GM23338 (cell line): ENCODE data around the gene KDM7A. TPM values are rescaled to one million over a fixed set of nuclear protein-coding genes. Genes with fewer than 3 reads are reported as not detected.

Experiments used
- ATAC-seq: fragments of 200-7000 bp; cut with Tn5 transposase; 3 replicates; pipeline ENCODE4 v1.9.1; 2020
- DNase-seq: peaks from one replicate; pipeline ENCODE4 v3.0.0-alpha.2; 2015; ENCODE audit warnings: low spot score
- H2AFZ ChIP-seq: fragments of 200-600 bp; sonication (generic); 2 replicates; pipeline ENCODE4 v1.8.0; 2016; ENCODE audit warnings: antibody characterized with exemption, mild to moderate bottlenecking, moderate library complexity
- H3F3A ChIP-seq: fragments of 200-600 bp; sonication (generic); replicated peaks from 2 replicates; pipeline ENCODE4 v1.8.0; 2017; ENCODE audit warnings: antibody characterized with exemption, mixed run types, low read depth
- H3K27ac ChIP-seq: fragments of 200-600 bp; sonication (generic); 2 replicates; pipeline ENCODE4 v1.6.1; 2016; ENCODE audit warnings: low read depth
- H3K27me3 ChIP-seq: fragments of 200-600 bp; sonication (generic); 2 replicates; pipeline ENCODE4 v1.8.0; 2016; ENCODE audit warnings: mild to moderate bottlenecking, mixed run types, moderate library complexity; ENCODE audit not compliant: insufficient read depth
- H3K36me3 ChIP-seq: fragments of 200-600 bp; sonication (generic); 2 replicates; pipeline ENCODE4 v1.8.0; 2016; ENCODE audit warnings: mild to moderate bottlenecking; ENCODE audit not compliant: insufficient read depth
- H3K4me1 ChIP-seq: fragments of 200-600 bp; sonication (generic); 2 replicates; pipeline ENCODE4 v1.8.0; 2016; ENCODE audit warnings: mild to moderate bottlenecking, moderate library complexity; ENCODE audit not compliant: insufficient read depth
- H3K4me2 ChIP-seq: fragments of 200-600 bp; sonication (generic); 2 replicates; pipeline ENCODE4 v1.7.1; 2017; ENCODE audit warnings: mixed run types
- H3K4me3 ChIP-seq: fragments of 200-600 bp; sonication (generic); 2 replicates; pipeline ENCODE4 v1.6.1; 2016; ENCODE audit warnings: mixed run types
- H3K79me2 ChIP-seq: fragments of 200-600 bp; sonication (generic); replicated peaks from 2 replicates; pipeline ENCODE4 v1.8.0; 2017; ENCODE audit warnings: mild to moderate bottlenecking; ENCODE audit not compliant: insufficient read depth
- H3K9me2 ChIP-seq: fragments of 200-600 bp; sonication (generic); 2 replicates; pipeline ENCODE4 v1.8.0; 2017; ENCODE audit not compliant: insufficient read depth
- H4K20me1 ChIP-seq: fragments of 200-600 bp; sonication (generic); replicated peaks from 2 replicates; pipeline ENCODE4 v1.8.0; 2017; ENCODE audit warnings: mild to moderate bottlenecking; ENCODE audit not compliant: insufficient read depth
- H3K27ac Mint-ChIP-seq: 2 replicates; pipeline ENCODE4 v1.8.0; 2020; ENCODE audit warnings: inconsistent platforms, mild to moderate bottlenecking, moderate library complexity, mixed read lengths
- H3K27me3 Mint-ChIP-seq: 3 replicates; pipeline ENCODE4 v1.8.0; 2022; ENCODE audit warnings: low read depth, mild to moderate bottlenecking, moderate library complexity, mixed read lengths, inconsistent platforms; ENCODE audit not compliant: insufficient read depth, poor library complexity
- H3K36me3 Mint-ChIP-seq: 3 replicates; pipeline ENCODE4 v1.8.0; 2021; ENCODE audit warnings: low read depth, mild to moderate bottlenecking, inconsistent platforms, moderate library complexity, mixed read lengths
- H3K4me1 Mint-ChIP-seq: 3 replicates; pipeline ENCODE4 v1.8.0; 2020; ENCODE audit warnings: mild to moderate bottlenecking, inconsistent platforms, mixed read lengths
- H3K4me3 Mint-ChIP-seq: 3 replicates; pipeline ENCODE4 v1.8.0; 2021; ENCODE audit warnings: moderate library complexity, mild to moderate bottlenecking, inconsistent platforms, mixed read lengths
- H3K9me3 Mint-ChIP-seq: 3 replicates; pipeline ENCODE4 v1.8.0; 2020; ENCODE audit warnings: moderate library complexity, mild to moderate bottlenecking, inconsistent platforms, mixed read lengths
- CREB1 ChIP-seq: fragments of 250-450 bp; sonication (Bioruptor Pico); IDR thresholded peaks from 2 replicates; pipeline ENCODE4 v1.5.0; 2020; ENCODE audit warnings: low read depth, mild to moderate bottlenecking, moderate library complexity
- CTCF ChIP-seq, 2 experiments: fragments of 200-600 bp in 1 of 2; sonication (generic) in 1 of 2; conservative IDR thresholded peaks; 2 replicates each; pipeline versions ENCODE4 v1.5.1 to v1.6.1; 2016 to 2017; ENCODE audit warnings: antibody characterized with exemption in 2 of 2, low read depth in 2 of 2, mild to moderate bottlenecking in 2 of 2, moderate library complexity in 1 of 2
- EZH2 ChIP-seq: fragments of 200-600 bp; sonication (generic); IDR thresholded peaks from one replicate; pipeline ENCODE4 v1.8.0; 2017; ENCODE audit warnings: antibody characterized with exemption, mild to moderate bottlenecking, low read depth; ENCODE audit not compliant: unreplicated experiment
- EZH2phosphoT487 ChIP-seq: fragments of 200-600 bp; sonication (generic); IDR thresholded peaks from one replicate; pipeline ENCODE4 v1.8.1; 2018; ENCODE audit warnings: antibody characterized with exemption; ENCODE audit not compliant: unreplicated experiment
- JUNB ChIP-seq: IDR thresholded peaks from one replicate; pipeline ENCODE4 v1.6.1; 2016; ENCODE audit warnings: antibody characterized with exemption; ENCODE audit not compliant: unreplicated experiment
- NANOG ChIP-seq: IDR thresholded peaks from 2 replicates; pipeline ENCODE4 v1.6.1; 2016; ENCODE audit warnings: antibody characterized with exemption, borderline replicate concordance
- POLR2AphosphoS5 ChIP-seq: IDR thresholded peaks from 2 replicates; pipeline ENCODE4 v1.6.1; 2016; ENCODE audit warnings: antibody characterized with exemption, low read depth
- REST ChIP-seq: IDR thresholded peaks from one replicate; pipeline ENCODE4 v1.6.1; 2018; ENCODE audit warnings: antibody characterized with exemption; ENCODE audit not compliant: unreplicated experiment
- STAT1 ChIP-seq: IDR thresholded peaks from one replicate; pipeline ENCODE4 v1.6.1; 2016; ENCODE audit warnings: antibody characterized with exemption; ENCODE audit not compliant: unreplicated experiment
- ZNF114 ChIP-seq: fragments of 250-450 bp; sonication (Bioruptor Pico); IDR thresholded peaks from 2 replicates; pipeline ENCODE4 v1.5.0; 2020; ENCODE audit warnings: mild to moderate bottlenecking, moderate library complexity
- ZNF331 ChIP-seq: fragments of 250-450 bp; sonication (Bioruptor Pico); IDR thresholded peaks from 2 replicates; pipeline ENCODE4 v1.5.0; 2020; ENCODE audit warnings: low read depth, mild to moderate bottlenecking, moderate library complexity
- polyA plus RNA-seq: library from polyadenylated mRNA; unstranded; fragments of >200 nt; fragmentation: Nextera tagmentation; extraction: Ambion mirVana; gene quantifications from 2 replicates; pipeline ENCODE4 v1.2.1, GENCODE V29; 2016
- total RNA-seq: library from RNA; depleted of rRNA; stranded (reverse); fragments of >200 nt; shearing (Covaris generic); gene quantifications from 2 replicates; pipeline ENCODE4 v1.2.3, GENCODE V29; 2014
- TF ChIP-seq, protein P1 (sequence below): IDR thresholded peaks from 2 replicates; pipeline ENCODE4 v1.6.1; 2016; ENCODE audit warnings: antibody characterized with exemption
- TF ChIP-seq, protein P2 (sequence below): fragments of 250-450 bp; sonication (Bioruptor Pico); IDR thresholded peaks from 2 replicates; pipeline ENCODE4 v1.5.0; 2020; ENCODE audit warnings: mild to moderate bottlenecking, moderate library complexity

Gene KDM7A
- total and polyA plus RNA-seq, 2 experiments from 2014 or later = 2.3 to 10.8 TPM

GRCh38 chr7:140168816-140169215 is 8.0 kb downstream of the KDM7A start:
- Mint-ChIP-seq H3K27ac (no peak overlapping the region), H3K9me3 (no peaks in the 10 kb centered on the region), H3K4me1 (peaks cover 27% of the 10 kb centered on the region), H3K4me3 (no peak overlapping the region), H3K27me3 (peaks cover 4% of the 10 kb centered on the region), H3K36me3 (no peaks in the 10 kb centered on the region)
- no peaks in the 10 kb centered on the region for H3K36me3 ChIP-seq
- H3K4me2 ChIP-seq = no peak overlapping the region
- no peaks in the 10 kb centered on the region for H3F3A ChIP-seq
- H3K27ac ChIP-seq = no peak overlapping the region
- DNase-seq = no peak
- no peaks in the 10 kb centered on the region for H3K27me3 ChIP-seq
- peaks cover 25% of the 10 kb centered on the region; the same call in 1 of the 2 replicates for H4K20me1 ChIP-seq
- ATAC-seq = no peak
- H2AFZ ChIP-seq = no peak overlapping the region
- peaks cover 14% of the 10 kb centered on the region for H3K4me1 ChIP-seq
- TF ChIP-seq CTCF (conservative IDR thresholded peaks at IDR 0.05; ENCODE audit: low read depth in 2 of 2) (no peak), CREB1 (CRISPR knock-in tag) (no peak), REST (no peak), STAT1 (no peak), EZH2 (no peak), POLR2AphosphoS5 (no peak), EZH2phosphoT487 (no peak), JUNB (no peak), NANOG (no peak), ZNF331 (CRISPR knock-in tag) (no peak), ZNF114 (CRISPR knock-in tag) (no peak)
- TF ChIP-seq, protein P1, sequence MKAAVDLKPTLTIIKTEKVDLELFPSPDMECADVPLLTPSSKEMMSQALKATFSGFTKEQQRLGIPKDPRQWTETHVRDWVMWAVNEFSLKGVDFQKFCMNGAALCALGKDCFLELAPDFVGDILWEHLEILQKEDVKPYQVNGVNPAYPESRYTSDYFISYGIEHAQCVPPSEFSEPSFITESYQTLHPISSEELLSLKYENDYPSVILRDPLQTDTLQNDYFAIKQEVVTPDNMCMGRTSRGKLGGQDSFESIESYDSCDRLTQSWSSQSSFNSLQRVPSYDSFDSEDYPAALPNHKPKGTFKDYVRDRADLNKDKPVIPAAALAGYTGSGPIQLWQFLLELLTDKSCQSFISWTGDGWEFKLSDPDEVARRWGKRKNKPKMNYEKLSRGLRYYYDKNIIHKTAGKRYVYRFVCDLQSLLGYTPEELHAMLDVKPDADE = no peak
- TF ChIP-seq, protein P2, sequence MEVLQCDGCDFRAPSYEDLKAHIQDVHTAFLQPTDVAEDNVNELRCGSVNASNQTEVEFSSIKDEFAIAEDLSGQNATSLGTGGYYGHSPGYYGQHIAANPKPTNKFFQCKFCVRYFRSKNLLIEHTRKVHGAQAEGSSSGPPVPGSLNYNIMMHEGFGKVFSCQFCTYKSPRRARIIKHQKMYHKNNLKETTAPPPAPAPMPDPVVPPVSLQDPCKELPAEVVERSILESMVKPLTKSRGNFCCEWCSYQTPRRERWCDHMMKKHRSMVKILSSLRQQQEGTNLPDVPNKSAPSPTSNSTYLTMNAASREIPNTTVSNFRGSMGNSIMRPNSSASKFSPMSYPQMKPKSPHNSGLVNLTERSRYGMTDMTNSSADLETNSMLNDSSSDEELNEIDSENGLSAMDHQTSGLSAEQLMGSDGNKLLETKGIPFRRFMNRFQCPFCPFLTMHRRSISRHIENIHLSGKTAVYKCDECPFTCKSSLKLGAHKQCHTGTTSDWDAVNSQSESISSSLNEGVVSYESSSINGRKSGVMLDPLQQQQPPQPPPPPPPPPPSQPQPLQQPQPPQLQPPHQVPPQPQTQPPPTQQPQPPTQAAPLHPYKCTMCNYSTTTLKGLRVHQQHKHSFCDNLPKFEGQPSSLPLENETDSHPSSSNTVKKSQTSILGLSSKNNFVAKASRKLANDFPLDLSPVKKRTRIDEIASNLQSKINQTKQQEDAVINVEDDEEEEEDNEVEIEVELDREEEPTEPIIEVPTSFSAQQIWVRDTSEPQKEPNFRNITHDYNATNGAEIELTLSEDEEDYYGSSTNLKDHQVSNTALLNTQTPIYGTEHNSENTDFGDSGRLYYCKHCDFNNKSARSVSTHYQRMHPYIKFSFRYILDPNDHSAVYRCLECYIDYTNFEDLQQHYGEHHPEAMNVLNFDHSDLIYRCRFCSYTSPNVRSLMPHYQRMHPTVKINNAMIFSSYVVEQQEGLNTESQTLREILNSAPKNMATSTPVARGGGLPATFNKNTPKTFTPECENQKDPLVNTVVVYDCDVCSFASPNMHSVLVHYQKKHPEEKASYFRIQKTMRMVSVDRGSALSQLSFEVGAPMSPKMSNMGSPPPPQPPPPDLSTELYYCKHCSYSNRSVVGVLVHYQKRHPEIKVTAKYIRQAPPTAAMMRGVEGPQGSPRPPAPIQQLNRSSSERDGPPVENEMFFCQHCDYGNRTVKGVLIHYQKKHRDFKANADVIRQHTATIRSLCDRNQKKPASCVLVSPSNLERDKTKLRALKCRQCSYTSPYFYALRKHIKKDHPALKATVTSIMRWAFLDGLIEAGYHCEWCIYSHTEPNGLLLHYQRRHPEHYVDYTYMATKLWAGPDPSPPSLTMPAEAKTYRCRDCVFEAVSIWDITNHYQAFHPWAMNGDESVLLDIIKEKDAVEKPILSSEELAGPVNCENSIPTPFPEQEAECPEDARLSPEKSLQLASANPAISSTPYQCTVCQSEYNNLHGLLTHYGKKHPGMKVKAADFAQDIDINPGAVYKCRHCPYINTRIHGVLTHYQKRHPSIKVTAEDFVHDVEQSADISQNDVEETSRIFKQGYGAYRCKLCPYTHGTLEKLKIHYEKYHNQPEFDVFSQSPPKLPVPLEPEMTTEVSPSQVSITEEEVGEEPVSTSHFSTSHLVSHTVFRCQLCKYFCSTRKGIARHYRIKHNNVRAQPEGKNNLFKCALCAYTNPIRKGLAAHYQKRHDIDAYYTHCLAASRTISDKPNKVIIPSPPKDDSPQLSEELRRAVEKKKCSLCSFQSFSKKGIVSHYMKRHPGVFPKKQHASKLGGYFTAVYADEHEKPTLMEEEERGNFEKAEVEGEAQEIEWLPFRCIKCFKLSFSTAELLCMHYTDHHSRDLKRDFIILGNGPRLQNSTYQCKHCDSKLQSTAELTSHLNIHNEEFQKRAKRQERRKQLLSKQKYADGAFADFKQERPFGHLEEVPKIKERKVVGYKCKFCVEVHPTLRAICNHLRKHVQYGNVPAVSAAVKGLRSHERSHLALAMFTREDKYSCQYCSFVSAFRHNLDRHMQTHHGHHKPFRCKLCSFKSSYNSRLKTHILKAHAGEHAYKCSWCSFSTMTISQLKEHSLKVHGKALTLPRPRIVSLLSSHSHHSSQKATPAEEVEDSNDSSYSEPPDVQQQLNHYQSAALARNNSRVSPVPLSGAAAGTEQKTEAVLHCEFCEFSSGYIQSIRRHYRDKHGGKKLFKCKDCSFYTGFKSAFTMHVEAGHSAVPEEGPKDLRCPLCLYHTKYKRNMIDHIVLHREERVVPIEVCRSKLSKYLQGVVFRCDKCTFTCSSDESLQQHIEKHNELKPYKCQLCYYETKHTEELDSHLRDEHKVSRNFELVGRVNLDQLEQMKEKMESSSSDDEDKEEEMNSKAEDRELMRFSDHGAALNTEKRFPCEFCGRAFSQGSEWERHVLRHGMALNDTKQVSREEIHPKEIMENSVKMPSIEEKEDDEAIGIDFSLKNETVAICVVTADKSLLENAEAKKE (CRISPR knock-in tag) = no peak
- H3K4me3 ChIP-seq = no peak overlapping the region
- no peaks in the 10 kb centered on the region for H3K9me2 ChIP-seq
- H3K79me2 ChIP-seq = peaks cover 95% of the 10 kb centered on the region
